Activated CD4-positive, alpha-beta T cell treated with anti-CD3 and anti-CD28 coated beads for 36 hours (primary cell): ENCODE measurements around the gene F13A1. TPM values are rescaled to one million over a fixed set of nuclear protein-coding genes. Genes with fewer than 3 reads are reported as not detected.

Experiments used
- ATAC-seq: fragments of 200-7000 bp; cut with Tn5 transposase; one replicate; pipeline ENCODE4 v1.10.0; 2021; ENCODE audit warnings: mild to moderate bottlenecking, moderate library complexity
- CTCF ChIA-PET: fragments of 350-600 bp; sonication (Branson Sonifier 250); formaldehyde crosslinking; loops from one replicate; lab custom pipeline; 2021; ENCODE audit warnings: antibody characterized with exemption; lab: Charles Lee
- POLR2A ChIA-PET: fragments of 350-600 bp; sonication (Branson Sonifier 250); formaldehyde crosslinking; loops from one replicate; lab custom pipeline; 2021; ENCODE audit warnings: antibody characterized with exemption, inconsistent platforms; lab: Charles Lee
- DNase-seq: peaks from one replicate; pipeline ENCODE4 v3.0.0-alpha.2; 2020
- H3K27ac Mint-ChIP-seq: one replicate; pipeline ENCODE4 v1.8.0; 2021; ENCODE audit warnings: mixed read lengths
- H3K27me3 Mint-ChIP-seq: one replicate; pipeline ENCODE4 v1.8.0; 2021; ENCODE audit warnings: mixed read lengths
- H3K36me3 Mint-ChIP-seq: one replicate; pipeline ENCODE4 v1.8.0; 2021; ENCODE audit warnings: low read depth, mixed read lengths
- H3K4me1 Mint-ChIP-seq: one replicate; pipeline ENCODE4 v1.8.0; 2021; ENCODE audit warnings: mixed read lengths
- H3K4me3 Mint-ChIP-seq: one replicate; pipeline ENCODE4 v1.8.0; 2021; ENCODE audit warnings: mild to moderate bottlenecking, moderate library complexity, mixed read lengths
- H3K9me3 Mint-ChIP-seq: one replicate; pipeline ENCODE4 v1.8.0; 2021; ENCODE audit warnings: low read depth, mixed read lengths
- intact Hi-C, 2 experiments: fragments of 100-400 bp; cut with DNase I in 1 of 2; cut with micrococcal nuclease in 1 of 2; formaldehyde crosslinking; loops; one replicate each; pipeline versions ENCODE4 v1.14.2 to v1.15.1; 2022 to 2024; cut with DNase I, micrococcal nuclease
- total RNA-seq, 2 experiments: library from RNA; stranded (reverse); gene quantifications; one replicate each; pipeline ENCODE4 v1.2.3, GENCODE V29; 2021

F13A1 gene
- total RNA-seq, 2 experiments from 2014 or later = not detected

GRCh38 chr6:6348256-6348655 is 27.8 kb upstream of the F13A1 start:
- ATAC-seq = no peak
- Mint-ChIP-seq H3K27me3 (peaks cover 20% of the 10 kb centered on the region), H3K27ac (no peak overlapping the region), H3K36me3 (no peaks in the 10 kb centered on the region), H3K4me1 (no peaks in the 10 kb centered on the region), H3K4me3 (no peak overlapping the region), H3K9me3 (no peaks in the 10 kb centered on the region)
- POLR2A ChIA-PET = no interaction called here
- intact Hi-C loops = no loop called here
- CTCF ChIA-PET = no interaction called here
- DNase-seq = no peak

DNA sequence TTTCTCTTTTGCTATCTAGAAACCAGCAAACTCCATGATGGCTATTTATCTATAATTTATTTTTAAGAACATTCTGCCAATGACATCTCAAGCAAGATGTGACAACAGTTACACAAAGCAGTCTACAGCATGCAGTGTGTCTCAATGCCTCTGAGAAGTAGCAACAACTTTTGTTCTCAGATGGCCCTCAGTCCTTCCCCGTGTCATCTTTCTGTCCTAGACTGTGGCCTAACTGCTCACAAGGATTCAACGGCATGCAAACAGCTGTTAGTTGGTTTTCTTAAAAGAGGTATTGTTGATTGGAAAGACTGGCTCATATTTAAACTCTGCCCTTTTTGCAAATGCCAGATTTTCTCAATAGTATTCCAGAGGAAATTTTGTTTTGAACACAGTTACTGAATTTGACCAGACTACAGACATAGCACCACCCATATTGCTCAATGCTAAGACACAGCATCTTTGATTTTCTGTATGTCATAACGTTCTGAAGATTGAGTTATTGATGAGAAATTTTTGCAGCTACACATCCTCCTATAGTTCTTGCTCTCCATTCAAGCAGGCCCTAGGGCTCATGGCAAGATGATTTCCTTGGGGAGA is 26.1 kb upstream of the F13A1 start:
- no peak overlapping the region for H3K27ac Mint-ChIP-seq
- no peak for ATAC-seq
- H3K4me3 Mint-ChIP-seq = no peak overlapping the region
- no peaks in the 10 kb centered on the region for H3K9me3 Mint-ChIP-seq
- ChIA-PET POLR2A (no interaction called here), CTCF (interaction anchor here (0.6 kb wide), 2 partner anchors 11 to 171 kb away, joined by 3 read pairs; no protein-coding TSS in a partner anchor)
- H3K36me3 Mint-ChIP-seq = no peaks in the 10 kb centered on the region
- intact Hi-C loops = no loop called here
- no peak for DNase-seq
- H3K4me1 Mint-ChIP-seq = no peaks in the 10 kb centered on the region
- H3K27me3 Mint-ChIP-seq = peaks cover 21% of the 10 kb centered on the region

GRCh38 chr6:6333501-6333900 is 13.0 kb upstream of the F13A1 start:
- POLR2A ChIA-PET = no interaction called here
- Mint-ChIP-seq H3K4me1 (no peaks in the 10 kb centered on the region), H3K36me3 (no peaks in the 10 kb centered on the region), H3K27ac (no peak overlapping the region), H3K27me3 (peaks cover 6% of the 10 kb centered on the region), H3K4me3 (no peak overlapping the region), H3K9me3 (no peaks in the 10 kb centered on the region)
- ATAC-seq (no peak), DNase-seq (no peak)
- intact Hi-C loops = no loop called here
- CTCF ChIA-PET = no interaction called here

DNA sequence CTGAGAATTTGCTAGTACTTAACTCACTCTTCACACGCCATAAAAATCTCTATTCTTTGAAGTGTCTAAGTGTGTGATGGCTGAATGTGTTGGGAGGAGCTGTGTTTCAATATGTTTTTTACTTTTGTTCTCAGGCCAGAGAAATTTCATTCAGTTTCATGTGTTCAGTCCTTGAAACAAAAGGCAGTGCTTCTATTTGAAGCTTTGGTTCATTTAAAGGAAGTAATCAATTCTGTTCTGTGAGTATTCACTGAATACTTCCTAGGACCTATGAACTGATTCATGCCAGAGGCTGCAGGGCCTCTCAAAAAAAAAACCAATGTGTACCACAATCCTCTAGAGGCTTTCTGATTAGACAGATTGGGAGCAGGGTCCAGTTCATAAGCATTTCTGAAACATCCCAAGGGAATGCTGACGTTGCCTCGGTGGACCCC is 12.4 kb upstream of the F13A1 start:
- POLR2A ChIA-PET = no interaction called here

GRCh38 chr6:6331946-6332601 is 11.6 kb upstream of the F13A1 start:
- intact Hi-C loops = no loop called here
- Mint-ChIP-seq H3K36me3 (no peaks in the 10 kb centered on the region), H3K27ac (no peak overlapping the region), H3K4me1 (no peaks in the 10 kb centered on the region), H3K27me3 (peaks cover 10% of the 10 kb centered on the region), H3K9me3 (no peaks in the 10 kb centered on the region), H3K4me3 (no peak overlapping the region)
- DNase-seq = no peak
- no peak for ATAC-seq
- ChIA-PET CTCF (interaction anchor here (0.6 to 0.7 kb wide), 2 partner anchors 846 to 1077 kb away, joined by 3 read pairs; no protein-coding TSS in a partner anchor), POLR2A (no interaction called here)

More for the DNA sequence above, 12.4 kb upstream of the F13A1 start:
- H3K27me3 Mint-ChIP-seq = peaks cover 6% of the 10 kb centered on the region
- CTCF ChIA-PET = interaction anchor here (0.6 kb wide), 2 partner anchors 296 to 846 kb away, joined by 3 to 4 read pairs; no protein-coding TSS in a partner anchor
- ATAC-seq (no peak), DNase-seq (no peak)
- H3K27ac Mint-ChIP-seq = no peak overlapping the region
- H3K4me3 Mint-ChIP-seq = no peak overlapping the region
- no peaks in the 10 kb centered on the region for H3K9me3 Mint-ChIP-seq
- H3K36me3 Mint-ChIP-seq = no peaks in the 10 kb centered on the region
- intact Hi-C loops = no loop called here
- no peaks in the 10 kb centered on the region for H3K4me1 Mint-ChIP-seq

DNA sequence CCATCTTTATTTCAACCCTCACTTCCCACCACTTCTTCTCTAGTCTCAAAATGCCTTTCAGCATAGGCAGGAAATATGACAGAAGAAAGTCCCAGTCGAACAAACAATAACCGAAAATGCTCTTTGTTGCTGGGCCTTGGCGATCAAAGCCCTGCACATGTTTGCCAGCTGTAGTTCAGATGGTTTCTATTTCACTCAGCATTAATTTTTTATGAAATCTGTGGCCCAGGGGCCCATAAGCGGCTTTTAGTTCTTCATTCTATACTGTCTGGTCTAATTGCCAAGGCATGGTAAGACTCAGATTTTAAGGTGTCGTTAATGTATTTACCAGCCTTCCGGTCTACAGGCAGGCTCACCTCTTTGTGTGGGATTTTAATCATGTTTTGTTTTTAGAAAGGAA is 10.9 kb upstream of the F13A1 start:
- no peaks in the 10 kb centered on the region for H3K9me3 Mint-ChIP-seq
- DNase-seq = no peak
- ChIA-PET CTCF (interaction anchor here (0.7 kb wide), 1 partner anchor 1076 kb away, joined by 3 read pairs; no protein-coding TSS in a partner anchor), POLR2A (no interaction called here)
- H3K4me1 Mint-ChIP-seq = no peaks in the 10 kb centered on the region
- no peak overlapping the region for H3K4me3 Mint-ChIP-seq
- intact Hi-C loops = no loop called here
- ATAC-seq = no peak
- no peak overlapping the region for H3K27ac Mint-ChIP-seq
- no peaks in the 10 kb centered on the region for H3K36me3 Mint-ChIP-seq
- H3K27me3 Mint-ChIP-seq = peaks cover 10% of the 10 kb centered on the region

GRCh38 chr6:6330407-6330806 is 9.9 kb upstream of the F13A1 start:
- ATAC-seq (no peak), DNase-seq (no peak)
- Mint-ChIP-seq H3K4me1 (no peaks in the 10 kb centered on the region), H3K27ac (no peak overlapping the region), H3K4me3 (no peak overlapping the region), H3K27me3 (peaks cover 11% of the 10 kb centered on the region), H3K36me3 (no peaks in the 10 kb centered on the region), H3K9me3 (no peaks in the 10 kb centered on the region)
- intact Hi-C loops = no loop called here
- POLR2A ChIA-PET = no interaction called here
- CTCF ChIA-PET = no interaction called here

GRCh38 chr6:6328451-6328850 is 8.0 kb upstream of the F13A1 start:
- intact Hi-C loops = no loop called here
- POLR2A ChIA-PET = no interaction called here

GRCh38 chr6:6323352-6323751 is 2.9 kb upstream of the F13A1 start:
- peaks cover 53% of the 10 kb centered on the region for H3K27me3 Mint-ChIP-seq
- no peak for ATAC-seq
- H3K27ac Mint-ChIP-seq = no peak overlapping the region
- CTCF ChIA-PET = no interaction called here
- DNase-seq = no peak
- no peak overlapping the region for H3K4me3 Mint-ChIP-seq
- intact Hi-C loops = no loop called here
- POLR2A ChIA-PET = no interaction called here
- no peaks in the 10 kb centered on the region for H3K4me1 Mint-ChIP-seq
- no peaks in the 10 kb centered on the region for H3K36me3 Mint-ChIP-seq
- no peaks in the 10 kb centered on the region for H3K9me3 Mint-ChIP-seq

More at GRCh38 chr6:6328451-6328850, 8.0 kb upstream of the F13A1 start:
- no peaks in the 10 kb centered on the region for H3K9me3 Mint-ChIP-seq
- H3K36me3 Mint-ChIP-seq = no peaks in the 10 kb centered on the region
- peaks cover 14% of the 10 kb centered on the region for H3K27me3 Mint-ChIP-seq
- no peak overlapping the region for H3K4me3 Mint-ChIP-seq
- CTCF ChIA-PET = no interaction called here
- no peaks in the 10 kb centered on the region for H3K4me1 Mint-ChIP-seq
- ATAC-seq (no peak), DNase-seq (no peak)
- H3K27ac Mint-ChIP-seq = no peak overlapping the region

DNA sequence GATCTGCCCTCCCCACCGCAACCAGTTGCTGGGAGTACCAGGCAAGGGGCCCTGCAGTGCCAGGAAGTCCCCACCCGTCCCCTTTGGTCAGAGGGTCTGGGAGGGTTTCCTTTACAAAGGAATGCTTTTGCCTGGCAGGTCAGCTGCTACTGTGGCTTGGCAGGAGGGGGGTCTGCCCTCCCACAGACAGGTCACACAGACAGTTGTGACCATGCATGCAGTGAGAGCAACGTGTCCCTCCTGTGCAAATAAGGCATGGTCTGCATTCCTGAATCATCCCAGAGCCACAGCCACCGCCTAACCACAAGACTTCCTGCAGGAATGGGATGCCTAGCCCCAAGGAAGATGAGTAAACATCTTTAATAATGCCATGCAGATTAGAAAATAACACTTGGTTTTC is 439 bp upstream of the F13A1 start:
- Mint-ChIP-seq H3K9me3 (no peaks in the 10 kb centered on the region), H3K27ac (no peak overlapping the region), H3K27me3 (peaks cover 55% of the 10 kb centered on the region), H3K4me3 (no peak overlapping the region), H3K4me1 (no peaks in the 10 kb centered on the region), H3K36me3 (no peaks in the 10 kb centered on the region)
- DNase-seq = no peak
- POLR2A ChIA-PET = no interaction called here
- ATAC-seq = no peak
- CTCF ChIA-PET = interaction anchor here (0.6 to 1.0 kb wide), 2 partner anchors 17 to 226 kb away, joined by 3 read pairs; no protein-coding TSS in a partner anchor
- intact Hi-C loops = no loop called here

- CTCF ChIA-PET = no interaction called here
- no peaks in the 10 kb centered on the region for H3K36me3 Mint-ChIP-seq
These were observed 2.4 kb downstream of the F13A1 start for GRCh38 chr6:6317825-6318733.

More at GRCh38 chr6:6317825-6318733, 2.4 kb downstream of the F13A1 start:
- Mint-ChIP-seq H3K4me3 (no peak overlapping the region), H3K27me3 (peaks cover 58% of the 10 kb centered on the region), H3K4me1 (no peaks in the 10 kb centered on the region), H3K27ac (no peak overlapping the region), H3K9me3 (no peaks in the 10 kb centered on the region)
- POLR2A ChIA-PET = interaction anchor here (0.6 kb wide), 1 partner anchor 198 kb away, joined by 3 read pairs; no protein-coding TSS in a partner anchor
- intact Hi-C loops = no loop called here
- DNase-seq (no peak), ATAC-seq (no peak)
